Vagina (tissue), 2 donors: ENCODE measurements around the gene CDH4.

Experiments
- POLR2A ChIP-seq, 2 donors: fragments of 450-650 bp; IDR thresholded peaks; one replicate each; pipeline ENCODE4 v1.6.1; 2017; ENCODE audit warnings: antibody characterized with exemption in 2 of 2, mild to moderate bottlenecking in 2 of 2, moderate library complexity in 2 of 2
- TF ChIP-seq, protein P1 (sequence below), 3 experiments: fragments of 450-650 bp in 2 of 3; fragments of 200-600 bp in 1 of 3; sonication (generic) in 1 of 3; IDR thresholded peaks; one replicate each; pipeline ENCODE4 v1.5.1; 2017 to 2019; ENCODE audit warnings: antibody characterized with exemption in 3 of 3, mild to moderate bottlenecking in 2 of 3, moderate library complexity in 2 of 3

DNA sequence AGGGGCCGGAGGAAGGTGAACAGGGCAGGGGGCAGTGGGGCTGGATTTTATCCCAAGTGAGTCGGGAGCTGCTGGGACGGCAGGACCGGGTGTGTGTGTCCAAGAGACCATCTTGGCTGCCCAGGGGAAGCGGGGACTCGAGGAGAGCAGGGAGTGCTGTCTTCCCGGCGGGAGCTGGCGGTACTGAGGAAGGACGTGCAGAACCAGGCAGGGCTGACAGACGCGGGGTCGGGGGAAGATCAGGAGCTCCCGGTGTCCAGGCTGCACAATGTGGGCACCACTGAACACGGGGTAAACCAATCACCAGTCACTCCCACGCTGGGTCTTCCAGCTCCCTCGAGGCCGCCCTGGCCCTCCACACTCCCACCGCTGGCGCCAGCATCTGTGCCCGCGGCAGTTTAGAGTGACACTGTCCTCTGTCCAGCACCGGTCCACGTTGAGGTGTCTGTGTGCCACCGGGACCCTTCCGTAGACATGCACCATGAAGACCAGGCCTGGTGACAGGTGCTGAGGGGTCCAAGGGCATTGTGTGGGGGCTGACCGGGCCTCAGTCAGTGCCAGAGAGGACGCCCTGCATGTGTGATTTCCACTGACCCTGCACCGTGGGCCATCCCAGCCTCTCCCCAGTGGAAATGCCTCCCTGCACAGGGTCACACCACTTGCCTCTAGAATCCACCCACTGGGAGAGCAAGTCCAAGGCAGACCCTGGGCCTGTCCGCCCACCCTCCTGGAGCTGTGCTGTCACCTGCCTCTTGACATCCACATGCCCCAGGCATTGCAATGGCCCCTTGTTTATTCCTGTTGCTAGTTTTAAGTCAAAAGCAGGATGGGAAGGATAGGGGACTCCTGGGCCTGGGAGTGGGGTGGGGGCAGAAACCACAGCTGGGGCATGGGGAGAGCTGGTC lies 411.7 kb downstream of the CDH4 start:
- TF ChIP-seq, protein P1, sequence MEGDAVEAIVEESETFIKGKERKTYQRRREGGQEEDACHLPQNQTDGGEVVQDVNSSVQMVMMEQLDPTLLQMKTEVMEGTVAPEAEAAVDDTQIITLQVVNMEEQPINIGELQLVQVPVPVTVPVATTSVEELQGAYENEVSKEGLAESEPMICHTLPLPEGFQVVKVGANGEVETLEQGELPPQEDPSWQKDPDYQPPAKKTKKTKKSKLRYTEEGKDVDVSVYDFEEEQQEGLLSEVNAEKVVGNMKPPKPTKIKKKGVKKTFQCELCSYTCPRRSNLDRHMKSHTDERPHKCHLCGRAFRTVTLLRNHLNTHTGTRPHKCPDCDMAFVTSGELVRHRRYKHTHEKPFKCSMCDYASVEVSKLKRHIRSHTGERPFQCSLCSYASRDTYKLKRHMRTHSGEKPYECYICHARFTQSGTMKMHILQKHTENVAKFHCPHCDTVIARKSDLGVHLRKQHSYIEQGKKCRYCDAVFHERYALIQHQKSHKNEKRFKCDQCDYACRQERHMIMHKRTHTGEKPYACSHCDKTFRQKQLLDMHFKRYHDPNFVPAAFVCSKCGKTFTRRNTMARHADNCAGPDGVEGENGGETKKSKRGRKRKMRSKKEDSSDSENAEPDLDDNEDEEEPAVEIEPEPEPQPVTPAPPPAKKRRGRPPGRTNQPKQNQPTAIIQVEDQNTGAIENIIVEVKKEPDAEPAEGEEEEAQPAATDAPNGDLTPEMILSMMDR (IDR thresholded peaks at IDR 0.05) = no peak
- TF ChIP-seq POLR2A (IDR thresholded peaks at IDR 0.05) = no peak
